EH (cell line): ENCODE results near the gene MAP2K4.
"Not testable (repeated sequence)": the region's sequence is repeated elsewhere in the genome, so short reads cannot be mapped to it uniquely, and the experiment has no call there.

ENCODE experiments used
- DNase-seq: peaks from one replicate; pipeline ENCODE4 v3.0.0-alpha.2; 2015; ENCODE audit warnings: low read depth

MAP2K4 gene

DNA sequence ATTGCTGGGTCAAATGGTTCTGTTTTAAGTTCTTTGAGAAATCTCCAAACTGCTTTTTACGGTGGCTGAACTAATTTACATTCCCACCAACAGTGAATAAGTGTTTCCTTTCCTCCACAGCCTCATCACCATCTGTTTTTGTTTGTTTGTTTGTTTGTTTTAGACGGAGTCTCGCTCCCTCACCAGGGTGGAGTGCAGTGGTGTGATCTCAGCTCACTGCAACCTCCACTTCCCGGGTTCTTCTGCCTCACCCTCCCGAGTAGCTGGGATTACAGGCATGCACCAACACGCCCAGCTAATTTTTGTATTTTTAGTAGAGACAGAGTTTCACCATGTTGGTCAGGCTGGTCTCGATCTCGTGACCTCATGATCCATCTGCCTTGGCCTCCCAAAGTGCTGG is 141.5 kb downstream of the MAP2K4 start:
- not testable (repeated sequence) for DNase-seq

DNA sequence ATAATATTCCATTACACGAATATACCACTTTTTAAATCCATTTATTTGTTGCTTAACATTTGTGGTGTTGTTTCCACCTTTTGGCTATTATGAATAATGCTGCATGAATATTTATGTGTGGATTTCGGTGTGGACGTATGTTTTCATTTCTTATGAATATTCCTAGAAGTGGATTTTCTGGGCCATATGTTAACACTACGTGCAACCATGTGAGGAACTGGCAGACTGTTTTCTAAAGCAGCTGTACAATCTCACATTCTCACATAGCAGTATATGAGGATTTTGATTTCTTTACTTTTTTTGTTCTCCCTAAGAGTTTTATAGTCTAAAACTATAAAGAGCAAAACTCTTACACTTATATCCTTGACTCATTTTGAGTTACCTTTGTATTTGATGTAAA is 143.4 kb downstream of the MAP2K4 start:
- no peak for DNase-seq

DNA sequence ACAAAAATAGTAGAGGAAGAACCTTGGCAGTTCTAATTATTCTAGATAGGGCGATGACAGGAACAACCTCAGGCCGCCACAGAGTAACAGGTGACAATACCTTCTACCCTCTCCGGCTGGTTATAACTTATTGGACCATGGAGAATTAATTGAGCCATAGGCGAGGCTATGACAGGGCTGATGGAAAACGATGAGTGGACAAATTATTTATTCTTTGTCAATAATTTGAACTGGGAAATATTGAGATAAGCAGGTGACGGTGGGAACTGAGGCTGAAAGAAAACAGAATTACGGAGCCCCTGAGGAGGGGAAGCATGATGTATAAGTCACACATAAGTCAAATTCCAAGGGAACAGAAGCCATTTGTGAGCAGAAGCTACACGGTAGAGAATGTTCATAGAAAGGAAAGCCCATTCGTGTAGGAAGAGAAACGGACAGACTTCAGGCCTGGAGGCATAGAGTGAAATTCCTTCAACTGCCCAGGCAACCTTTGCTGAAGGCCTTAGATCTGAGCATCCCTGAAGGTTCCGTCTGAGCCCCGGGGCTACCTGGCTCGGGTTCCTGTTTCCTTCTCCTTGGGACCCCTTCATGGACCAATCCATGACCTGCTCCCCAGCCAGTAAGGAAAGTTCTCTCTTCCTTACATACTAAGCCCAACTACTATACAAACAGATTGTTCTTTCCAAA is 158.1 kb downstream of the MAP2K4 start:
- no peak for DNase-seq

- DNase-seq: peak; percentile 69
Measured at GRCh38 chr17:12180644-12181261, 160.1 kb downstream of the MAP2K4 start.

GRCh38 chr17:12187658-12188057 is 167.0 kb downstream of the MAP2K4 start:
- no peak for DNase-seq

DNA sequence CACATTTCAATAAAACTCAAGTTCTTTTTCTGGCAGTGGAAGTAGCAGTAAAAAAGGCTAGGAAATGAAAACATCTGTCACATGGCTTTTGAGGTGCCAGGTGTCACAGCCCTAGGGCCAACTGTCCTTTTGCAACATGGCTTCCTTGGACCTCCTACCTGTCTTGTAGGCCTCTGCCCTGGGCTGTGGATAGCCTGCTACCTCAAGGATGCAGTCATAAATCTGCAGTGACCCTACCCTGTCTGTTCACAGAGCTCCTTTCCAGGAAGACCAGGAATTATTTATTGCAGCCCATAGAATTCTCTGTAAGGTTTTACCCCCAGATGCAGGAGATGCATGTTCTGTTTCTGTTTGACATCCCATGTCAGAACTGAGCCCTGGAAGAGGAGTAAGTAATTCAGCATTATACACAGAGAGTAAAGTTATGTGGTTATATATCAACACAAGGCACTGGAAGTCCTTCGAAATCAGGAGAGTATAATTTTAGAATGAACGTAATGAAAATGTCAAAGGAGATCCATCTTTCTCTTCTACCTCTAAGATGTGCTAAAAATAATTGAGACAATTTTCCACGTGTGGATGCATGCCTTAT is 172.6 kb downstream of the MAP2K4 start:
- DNase-seq: no peak
